Activated CD8-positive, alpha-beta T cell treated with anti-CD3 and anti-CD28 coated beads, Interleukin-2, amount 10 ng/mL, durations not matched to agents 7 days and 5 days (primary cell): ENCODE measurements around the gene MPND. TPM values are rescaled to one million over a fixed set of nuclear protein-coding genes. Genes with fewer than 3 reads are reported as not detected.

Source experiments
- ATAC-seq: fragments of 150-1000 bp; cut with Tn5 transposase; one replicate; pipeline ENCODE4 v1.10.0; 2021; ENCODE audit warnings: moderate library complexity
- CTCF ChIA-PET: fragments of 350-600 bp; sonication (Branson Sonifier 250); formaldehyde crosslinking; loops from one replicate; lab custom pipeline; 2021; ENCODE audit warnings: antibody characterized with exemption; lab: Charles Lee
- POLR2A ChIA-PET: fragments of 350-600 bp; sonication (Branson Sonifier 250); formaldehyde crosslinking; loops from one replicate; lab custom pipeline; 2021; ENCODE audit warnings: antibody characterized with exemption; lab: Charles Lee
- DNase-seq: peaks from one replicate; pipeline ENCODE4 v3.0.0-alpha.2; 2020
- H3K27ac Mint-ChIP-seq: one replicate; pipeline ENCODE4 v1.8.0; 2021; ENCODE audit warnings: mild to moderate bottlenecking, mixed read lengths
- H3K27me3 Mint-ChIP-seq: one replicate; pipeline ENCODE4 v1.8.0; 2021; ENCODE audit warnings: low read depth, mixed read lengths
- H3K36me3 Mint-ChIP-seq: one replicate; pipeline ENCODE4 v1.8.0; 2021; ENCODE audit warnings: low read depth, mixed read lengths
- H3K4me1 Mint-ChIP-seq: one replicate; pipeline ENCODE4 v1.8.0; 2021; ENCODE audit warnings: low read depth, mixed read lengths
- H3K4me3 Mint-ChIP-seq: one replicate; pipeline ENCODE4 v1.8.0; 2021; ENCODE audit warnings: mild to moderate bottlenecking, mixed read lengths
- H3K9me3 Mint-ChIP-seq: one replicate; pipeline ENCODE4 v1.8.0; 2022; ENCODE audit warnings: mixed read lengths; ENCODE audit not compliant: insufficient read depth
- total RNA-seq, 2 experiments: library from RNA; stranded (reverse); gene quantifications; one replicate each; pipeline ENCODE4 v1.2.3, GENCODE V29; 2021

MPND gene
- total RNA-seq, 2 experiments from 2014 or later, result 26.0 to 27.6 TPM

- Mint-ChIP-seq H3K27ac (peak overlapping the region; percentile 30), H3K4me1 (peaks cover 36% of the 10 kb centered on the region), H3K9me3 (no peaks in the 10 kb centered on the region), H3K27me3 (no peaks in the 10 kb centered on the region), H3K36me3 (peaks cover 22% of the 10 kb centered on the region), H3K4me3 (no peak overlapping the region)
- ChIA-PET CTCF (no interaction called here), POLR2A (interaction anchor here (1.0 kb wide), 1 partner anchor 9 kb away, joined by 4 read pairs; no protein-coding TSS in a partner anchor)
- ATAC-seq (no peak), DNase-seq (no peak)
These were observed 45.1 kb downstream of the MPND start for GRCh38 chr19:4388337-4389063.

GRCh38 chr19:4389064-4389375, 45.7 kb downstream of the MPND start:
- no peak for DNase-seq
- ATAC-seq, result no peak
- ChIA-PET CTCF (no interaction called here), POLR2A (interaction anchor here (1.0 kb wide), 1 partner anchor 8 kb away, joined by 4 read pairs; no protein-coding TSS in a partner anchor)
- no peak overlapping the region for H3K27ac Mint-ChIP-seq
- no peaks in the 10 kb centered on the region for H3K27me3 Mint-ChIP-seq
- peaks cover 38% of the 10 kb centered on the region for H3K4me1 Mint-ChIP-seq
- H3K9me3 Mint-ChIP-seq, result no peaks in the 10 kb centered on the region
- H3K36me3 Mint-ChIP-seq, result peaks cover 20% of the 10 kb centered on the region
- H3K4me3 Mint-ChIP-seq, result no peak overlapping the region

GRCh38 chr19:4389511-4390016, 46.2 kb downstream of the MPND start:
- H3K4me3 Mint-ChIP-seq, result no peak overlapping the region
- CTCF ChIA-PET, result interaction anchor here (2.1 to 2.2 kb wide), 2 partner anchors 9 to 11 kb away, joined by 6 to 11 read pairs; partner anchors contain the start of gene SH3GL1
- POLR2A ChIA-PET, result interaction anchor here (2.5 kb wide), 1 partner anchor 20 kb away, joined by 7 read pairs; no protein-coding TSS in a partner anchor
- DNase-seq (no peak), ATAC-seq (no peak)
- H3K27me3 Mint-ChIP-seq, result no peaks in the 10 kb centered on the region
- no peaks in the 10 kb centered on the region for H3K9me3 Mint-ChIP-seq
- peaks cover 25% of the 10 kb centered on the region for H3K36me3 Mint-ChIP-seq
- peaks cover 43% of the 10 kb centered on the region for H3K4me1 Mint-ChIP-seq
- peak overlapping the region; percentile 78 for H3K27ac Mint-ChIP-seq

GRCh38 chr19:4390017-4390566, 46.7 kb downstream of the MPND start:
- Mint-ChIP-seq H3K4me1 (peaks cover 49% of the 10 kb centered on the region), H3K27ac (peak overlapping the region; percentile 78), H3K36me3 (peaks cover 29% of the 10 kb centered on the region), H3K27me3 (no peaks in the 10 kb centered on the region), H3K9me3 (no peaks in the 10 kb centered on the region), H3K4me3 (no peak overlapping the region)
- ATAC-seq (no peak), DNase-seq (no peak)
- ChIA-PET CTCF (interaction anchor here (2.1 to 2.2 kb wide), 2 partner anchors 10 kb away, joined by 6 to 11 read pairs; partner anchors contain the start of gene SH3GL1), POLR2A (interaction anchor here (0.6 to 2.5 kb wide), 2 partner anchors 11 to 20 kb away, joined by 3 to 7 read pairs; no protein-coding TSS in a partner anchor)

- POLR2A ChIA-PET, result interaction anchor here (0.6 to 2.5 kb wide), 2 partner anchors 10 to 21 kb away, joined by 3 to 7 read pairs; no protein-coding TSS in a partner anchor
- peaks cover 34% of the 10 kb centered on the region for H3K36me3 Mint-ChIP-seq
- CTCF ChIA-PET, result interaction anchor here (2.1 to 2.2 kb wide), 2 partner anchors 10 kb away, joined by 6 to 11 read pairs; partner anchors contain the start of gene SH3GL1
These were observed 47.4 kb downstream of the MPND start for GRCh38 chr19:4390567-4391305.

GRCh38 chr19:4391306-4391693, 47.9 kb downstream of the MPND start:
- Mint-ChIP-seq H3K36me3 (peaks cover 37% of the 10 kb centered on the region), H3K4me3 (no peak overlapping the region), H3K27ac (peak overlapping the region; percentile 46), H3K27me3 (no peaks in the 10 kb centered on the region), H3K9me3 (no peaks in the 10 kb centered on the region), H3K4me1 (peaks cover 51% of the 10 kb centered on the region)
- ChIA-PET CTCF (interaction anchor here (2.1 to 2.2 kb wide), 2 partner anchors 9 to 11 kb away, joined by 6 to 11 read pairs; partner anchors contain the start of gene SH3GL1), POLR2A (interaction anchor here (2.5 kb wide), 1 partner anchor 21 kb away, joined by 7 read pairs; no protein-coding TSS in a partner anchor)
- DNase-seq, result no peak
- no peak for ATAC-seq

More at GRCh38 chr19:4390567-4391305, 47.4 kb downstream of the MPND start:
- no peaks in the 10 kb centered on the region for H3K27me3 Mint-ChIP-seq
- H3K4me1 Mint-ChIP-seq, result peaks cover 51% of the 10 kb centered on the region
- H3K9me3 Mint-ChIP-seq, result no peaks in the 10 kb centered on the region
- peak overlapping the region; percentile 78 for H3K27ac Mint-ChIP-seq
- DNase-seq (no peak), ATAC-seq (no peak)
- no peak overlapping the region for H3K4me3 Mint-ChIP-seq

GRCh38 chr19:4391701-4392483, 48.5 kb downstream of the MPND start:
- DNase-seq, result no peak
- Mint-ChIP-seq H3K27me3 (no peaks in the 10 kb centered on the region), H3K36me3 (peaks cover 43% of the 10 kb centered on the region), H3K27ac (peak overlapping the region; percentile 46), H3K9me3 (no peaks in the 10 kb centered on the region), H3K4me3 (no peak overlapping the region), H3K4me1 (peaks cover 57% of the 10 kb centered on the region)
- ATAC-seq, result no peak
- CTCF ChIA-PET, result interaction anchor here (2.1 to 2.2 kb wide), 2 partner anchors 9 to 12 kb away, joined by 6 to 11 read pairs; partner anchors contain the start of gene SH3GL1
- POLR2A ChIA-PET, result interaction anchor here (2.5 kb wide), 1 partner anchor 22 kb away, joined by 7 read pairs; no protein-coding TSS in a partner anchor

- H3K4me3 Mint-ChIP-seq, result no peak overlapping the region
- CTCF ChIA-PET, result interaction anchor here (0.6 to 1.6 kb wide), 3 partner anchors 24 to 127 kb away, joined by 3 to 5 read pairs (median 3); no protein-coding TSS in a partner anchor
- no peak for ATAC-seq
- H3K27me3 Mint-ChIP-seq, result no peaks in the 10 kb centered on the region
- H3K36me3 Mint-ChIP-seq, result peaks cover 42% of the 10 kb centered on the region
- no peak for DNase-seq
- H3K27ac Mint-ChIP-seq, result no peak overlapping the region
- POLR2A ChIA-PET, result no interaction called here
- H3K9me3 Mint-ChIP-seq, result no peaks in the 10 kb centered on the region
- H3K4me1 Mint-ChIP-seq, result peaks cover 71% of the 10 kb centered on the region
These were observed 50.7 kb downstream of the MPND start for GRCh38 chr19:4393947-4394590.

GRCh38 chr19:4396949-4397783, 53.8 kb downstream of the MPND start:
- ATAC-seq (no peak), DNase-seq (no peak)
- no peak overlapping the region for H3K4me3 Mint-ChIP-seq
- CTCF ChIA-PET, result no interaction called here
- no peaks in the 10 kb centered on the region for H3K9me3 Mint-ChIP-seq
- peaks cover 65% of the 10 kb centered on the region for H3K4me1 Mint-ChIP-seq
- POLR2A ChIA-PET, result interaction anchor here (1.4 kb wide), 1 partner anchor 8 kb away, joined by 4 read pairs; no protein-coding TSS in a partner anchor
- no peaks in the 10 kb centered on the region for H3K27me3 Mint-ChIP-seq
- H3K36me3 Mint-ChIP-seq, result peaks cover 44% of the 10 kb centered on the region
- H3K27ac Mint-ChIP-seq, result no peak overlapping the region
